Motor neuron (in vitro differentiated cells): Measurements from ENCODE around the gene GPR39. TPM values are rescaled to one million over a fixed set of nuclear protein-coding genes. Genes with fewer than 3 reads are reported as not detected.
A peak's percentile ranks its signal among the peaks of the same experiment; 100 is the strongest.
"Not testable (repeated sequence)": the region's sequence is repeated elsewhere in the genome, so short reads cannot be mapped to it uniquely, and the experiment has no call there.

ENCODE experiments used
- ATAC-seq, 8 experiments: fragments of 200-7000 bp; cut with Tn5 transposase; replicated peaks in 6 of 8; 2 replicates each; pipeline ENCODE4 v1.8.0; 2021; ENCODE audit warnings: mild to moderate bottlenecking in 8 of 8, moderate library complexity in 8 of 8
- H3K27ac ChIP-seq, 2 donors: fragments of 250-450 bp; sonication (Bioruptor Pico); 2 replicates each; pipeline ENCODE4 v1.9.0; 2021; ENCODE audit warnings: antibody characterized with exemption in 2 of 2, mild to moderate bottlenecking in 2 of 2, moderate library complexity in 1 of 2
- H3K4me1 ChIP-seq, 2 donors: fragments of 250-450 bp; sonication (Bioruptor Pico); replicated peaks in 1 of 2; 2 replicates each; pipeline ENCODE4 v1.6.1; 2021; ENCODE audit warnings: antibody characterized with exemption in 2 of 2, mild to moderate bottlenecking in 2 of 2, moderate library complexity in 1 of 2
- H3K4me3 ChIP-seq, 5 donors: fragments of 250-450 bp; sonication (Bioruptor Pico); 2 replicates each; pipeline ENCODE4 v1.9.0; 2021; ENCODE audit warnings: antibody characterized with exemption in 5 of 5, mild to moderate bottlenecking in 5 of 5, moderate library complexity in 4 of 5
- WGBS, 10 experiments: fragments of 450-650 bp; shearing (Covaris generic); methylation state at CpG; one replicate each; pipeline ENCODE4 v1.0.0; 2022; 5-methylcytosine and 5-hydroxymethylcytosine counted together
- in situ Hi-C, 9 experiments: fragments of 400-800 bp; cut with MboI; loops; one replicate each; pipeline ENCODE4 v1.15.0; 2021; ENCODE audit warnings: low sequenced_read_pairs in 9 of 9, low pct_unique_long_range_greater_than_20kb in 2 of 9; ENCODE audit not compliant: unreplicated experiment in 9 of 9
- total RNA-seq, 8 experiments: library from RNA; unstranded; fragments of 300-600 nt; gene quantifications; 2 replicates each; pipeline versions ENCODE4 v1.2.3 to v1.2.4, GENCODE V29; 2022

GPR39 gene
- total RNA-seq, 8 experiments from 2014 or later = 0.38 to 1.3 (median 0.82) TPM; not detected in 2

GRCh38 chr2:132488491-132488890 is 71.9 kb downstream of the GPR39 start:
- no peak for ATAC-seq
- no peak overlapping the region for H3K4me3 ChIP-seq
- WGBS, 10 experiments = 0 to 83% (median 60%) methylated on average over 1 to 4 of the region's 6 CpGs
- in situ Hi-C loops = no loop called here
- peaks cover 0 to 7% of the 10 kb centered on the region in 2 donors for H3K4me1 ChIP-seq
- H3K27ac ChIP-seq = no peak overlapping the region

- 18 to 59% (median 34%) methylated on average over 2 to 12 of the region's 18 CpGs; no CpG with 5 or more reads in 3 of the 10 experiments for WGBS, 10 experiments
- peaks cover 0 to 7% of the 10 kb centered on the region in 2 donors for H3K4me1 ChIP-seq
- no peak overlapping the region for H3K4me3 ChIP-seq
- in situ Hi-C loops = no loop called here
- H3K27ac ChIP-seq = no peak overlapping the region
- peak in 4 of 8 experiments; percentile 39 to 71 (median 54) for ATAC-seq
These were observed 72.5 kb downstream of the GPR39 start for GRCh38 chr2:132489150-132489549.

- in situ Hi-C loops = no loop called here
- WGBS, 10 experiments = 26 to 100% (median 76%) methylated on average over 1 to 2 of the region's 2 CpGs; no CpG with 5 or more reads in 2 of the 10 experiments
- no peak overlapping the region for H3K27ac ChIP-seq
- H3K4me1 ChIP-seq = peaks cover 0 to 4% of the 10 kb centered on the region in 2 donors
- H3K4me3 ChIP-seq = no peak overlapping the region
- no peak for ATAC-seq
These were observed 79.3 kb downstream of the GPR39 start for GRCh38 chr2:132495881-132496280.

GRCh38 chr2:132496555-132496954 is 80.0 kb downstream of the GPR39 start:
- in situ Hi-C loops = no loop called here
- H3K4me3 ChIP-seq = no peak overlapping the region
- no peaks in the 10 kb centered on the region for H3K4me1 ChIP-seq
- peak in 2 of 8 experiments; percentile 64 to 82 for ATAC-seq
- WGBS, 10 experiments = 5 to 90% (median 60%) methylated on average over 1 to 4 of the region's 4 CpGs; no CpG with 5 or more reads in 3 of the 10 experiments
- H3K27ac ChIP-seq = no peak overlapping the region

- peak in 3 of 8 experiments; percentile 41 to 49 (median 45) for ATAC-seq
- H3K4me1 ChIP-seq = no peaks in the 10 kb centered on the region
- in situ Hi-C loops = no loop called here
- H3K27ac ChIP-seq = no peak overlapping the region
- H3K4me3 ChIP-seq = no peak overlapping the region
These were observed 81.0 kb downstream of the GPR39 start for GRCh38 chr2:132497591-132497990.

GRCh38 chr2:132503701-132504100 is 87.1 kb downstream of the GPR39 start:
- in situ Hi-C loops = no loop called here
- ATAC-seq = peak in 2 of 8 experiments; percentile 61 to 74
- Histone ChIP-seq H3K4me1 (no peaks in the 10 kb centered on the region), H3K27ac (no peak overlapping the region), H3K4me3 (no peak overlapping the region)
- WGBS, 10 experiments = no CpG with 5 or more reads among the region's 1 CpG

GRCh38 chr2:132515010-132515409 is 98.4 kb downstream of the GPR39 start:
- H3K4me1 ChIP-seq = no peaks in the 10 kb centered on the region
- H3K4me3 ChIP-seq = no peak overlapping the region
- no peak overlapping the region for H3K27ac ChIP-seq
- no peak for ATAC-seq
- in situ Hi-C loops = no loop called here
- WGBS, 10 experiments = 0 to 90% (median 10%) methylated on average over 1 to 2 of the region's 2 CpGs; no CpG with 5 or more reads in 5 of the 10 experiments

GRCh38 chr2:132517386-132517785 is 100.8 kb downstream of the GPR39 start:
- in situ Hi-C loops = no loop called here
- WGBS, 10 experiments = 30 to 100% (median 80%) methylated on average over 1 of the region's 1 CpG; no CpG with 5 or more reads in 1 of the 10 experiments

GRCh38 chr2:132518302-132518701 is 101.7 kb downstream of the GPR39 start:
- Histone ChIP-seq H3K4me1 (peaks cover 8 to 14% of the 10 kb centered on the region in 2 donors), H3K4me3 (no peak overlapping the region), H3K27ac (no peak overlapping the region)
- ATAC-seq = peak in 1 of 8 experiments; percentile 68
- in situ Hi-C loops = no loop called here
- WGBS, 10 experiments = 20 to 100% (median 88%) methylated on average over 1 to 4 of the region's 4 CpGs; no CpG with 5 or more reads in 3 of the 10 experiments

More at GRCh38 chr2:132517386-132517785, 100.8 kb downstream of the GPR39 start:
- Histone ChIP-seq H3K27ac (no peak overlapping the region), H3K4me1 (peaks cover 5 to 10% of the 10 kb centered on the region in 2 donors), H3K4me3 (no peak overlapping the region)
- no peak for ATAC-seq

GRCh38 chr2:132519566-132519965 is 103.0 kb downstream of the GPR39 start:
- ATAC-seq = no peak
- 29 to 100% (median 54%) methylated on average over 1 to 2 of the region's 3 CpGs; no CpG with 5 or more reads in 3 of the 10 experiments for WGBS, 10 experiments
- H3K27ac ChIP-seq = no peak overlapping the region
- peaks cover 8 to 14% of the 10 kb centered on the region in 2 donors for H3K4me1 ChIP-seq
- H3K4me3 ChIP-seq = no peak overlapping the region
- in situ Hi-C loops = no loop called here

- Histone ChIP-seq H3K4me1 (peaks cover 8 to 14% of the 10 kb centered on the region in 2 donors), H3K4me3 (no peak overlapping the region), H3K27ac (no peak overlapping the region)
- WGBS, 10 experiments = 0 to 92% (median 70%) methylated on average over 1 to 3 of the region's 3 CpGs
- in situ Hi-C loops = no loop called here
- peak in 1 of 8 experiments; percentile 52 for ATAC-seq
These were observed 104.7 kb downstream of the GPR39 start for GRCh38 chr2:132521341-132521740.

GRCh38 chr2:132522901-132523300 is 106.3 kb downstream of the GPR39 start:
- Histone ChIP-seq H3K27ac (no peak overlapping the region), H3K4me1 (peaks cover 8 to 14% of the 10 kb centered on the region in 2 donors), H3K4me3 (no peak overlapping the region)
- ATAC-seq = no peak
- in situ Hi-C loops = no loop called here
- 20 to 84% (median 55%) methylated on average over 1 to 4 of the region's 4 CpGs for WGBS, 10 experiments

- in situ Hi-C loops = loop anchor here in 2 of 9 experiments (25.0 kb wide), 2 partner anchors 625 to 1300 kb away; no protein-coding TSS in a partner anchor
- not testable (repeated sequence) for H3K4me1 ChIP-seq
- 9 to 100% (median 38%) methylated on average over 1 of the region's 1 CpG; no CpG with 5 or more reads in 3 of the 10 experiments for WGBS, 10 experiments
These were observed 120.5 kb downstream of the GPR39 start for GRCh38 chr2:132537061-132537460.

GRCh38 chr2:132538331-132538855 is 121.8 kb downstream of the GPR39 start:
- ATAC-seq = peak in 1 of 8 experiments; percentile 24
- in situ Hi-C loops = loop anchor here in 2 of 9 experiments (25.0 kb wide), 2 partner anchors 624 to 1299 kb away; no protein-coding TSS in a partner anchor
- no peak overlapping the region for H3K4me3 ChIP-seq
- peaks cover 0 to 6% of the 10 kb centered on the region in 2 donors for H3K4me1 ChIP-seq
- 19 to 78% (median 55%) methylated on average over 1 to 4 of the region's 4 CpGs; no CpG with 5 or more reads in 5 of the 10 experiments for WGBS, 10 experiments
- no peak overlapping the region for H3K27ac ChIP-seq

More at GRCh38 chr2:132537061-132537460, 120.5 kb downstream of the GPR39 start:
- ATAC-seq, H3K27ac ChIP-seq, H3K4me3 ChIP-seq: not testable (repeated sequence)
